Measurements from ENCODE around the gene NELL1.

DNA sequence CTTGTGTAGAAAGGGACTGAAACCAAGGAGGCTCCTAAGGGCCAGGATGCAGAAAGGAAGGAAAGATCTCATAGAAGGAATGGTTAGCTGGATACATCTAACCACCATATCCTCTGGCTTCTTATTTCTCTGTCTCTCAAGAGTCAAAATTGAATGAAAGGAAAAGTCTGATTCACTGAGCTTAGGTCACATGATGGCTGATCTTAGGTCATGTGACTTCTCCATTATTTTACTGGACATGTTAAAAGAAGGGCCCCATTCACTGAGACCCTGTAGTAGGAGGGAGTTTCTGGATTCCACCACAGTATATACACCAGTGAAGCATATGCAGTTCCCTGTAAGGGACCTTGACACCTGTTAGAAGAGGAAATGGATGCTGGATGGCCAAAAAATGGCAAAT, 516.6 kb downstream of the NELL1 start:
- TF ChIP-seq, protein P1, sequence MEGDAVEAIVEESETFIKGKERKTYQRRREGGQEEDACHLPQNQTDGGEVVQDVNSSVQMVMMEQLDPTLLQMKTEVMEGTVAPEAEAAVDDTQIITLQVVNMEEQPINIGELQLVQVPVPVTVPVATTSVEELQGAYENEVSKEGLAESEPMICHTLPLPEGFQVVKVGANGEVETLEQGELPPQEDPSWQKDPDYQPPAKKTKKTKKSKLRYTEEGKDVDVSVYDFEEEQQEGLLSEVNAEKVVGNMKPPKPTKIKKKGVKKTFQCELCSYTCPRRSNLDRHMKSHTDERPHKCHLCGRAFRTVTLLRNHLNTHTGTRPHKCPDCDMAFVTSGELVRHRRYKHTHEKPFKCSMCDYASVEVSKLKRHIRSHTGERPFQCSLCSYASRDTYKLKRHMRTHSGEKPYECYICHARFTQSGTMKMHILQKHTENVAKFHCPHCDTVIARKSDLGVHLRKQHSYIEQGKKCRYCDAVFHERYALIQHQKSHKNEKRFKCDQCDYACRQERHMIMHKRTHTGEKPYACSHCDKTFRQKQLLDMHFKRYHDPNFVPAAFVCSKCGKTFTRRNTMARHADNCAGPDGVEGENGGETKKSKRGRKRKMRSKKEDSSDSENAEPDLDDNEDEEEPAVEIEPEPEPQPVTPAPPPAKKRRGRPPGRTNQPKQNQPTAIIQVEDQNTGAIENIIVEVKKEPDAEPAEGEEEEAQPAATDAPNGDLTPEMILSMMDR (IDR thresholded peaks at IDR 0.05) = no peak
- no peak for TF ChIP-seq POLR2A (IDR thresholded peaks at IDR 0.05)
